Left hindlimb (tissue), 1 donor: ENCODE results near the gene GABRB1.

Experiments
- DNase-seq: peaks from one replicate; pipeline ENCODE4 v3.0.0-alpha.2; 2018

Gene GABRB1

DNA sequence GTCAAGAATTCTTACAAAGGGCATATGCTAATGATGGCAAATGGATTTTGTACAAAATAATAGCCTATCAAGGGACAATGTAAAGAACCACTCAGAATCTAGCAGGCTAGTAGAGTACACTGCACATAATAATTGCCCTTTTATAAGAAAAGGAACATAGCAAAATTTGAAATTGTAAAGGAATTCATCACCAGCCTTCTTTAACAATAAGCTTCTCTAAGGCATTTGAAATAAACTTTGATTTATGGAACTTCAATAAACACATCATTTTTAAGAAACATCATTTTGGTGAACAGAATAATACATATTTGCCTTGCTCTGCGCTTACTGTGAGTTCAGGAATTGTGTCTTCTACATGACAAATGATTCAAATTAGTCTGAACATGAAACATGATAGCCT, 444.0 kb downstream of the GABRB1 start:
- no peak for DNase-seq
